H1 (cell line): ENCODE data around the gene ENOX2. TPM values are rescaled to one million over a fixed set of nuclear protein-coding genes. Genes with fewer than 3 reads are reported as not detected.

Experiments
- CTCF ChIA-PET: fragments of 300-600 bp; sonication (Branson Sonifier 250); formaldehyde crosslinking; loops from one replicate; lab custom pipeline; 2021; ENCODE audit not compliant: partially characterized antibody; lab: Charles Lee
- POLR2A ChIA-PET: fragments of 300-600 bp; sonication (Branson Sonifier 250); formaldehyde crosslinking; loops from one replicate; lab custom pipeline; 2021; ENCODE audit warnings: inconsistent platforms; ENCODE audit not compliant: partially characterized antibody; lab: Charles Lee
- DNase-seq, 2 experiments: peaks; one replicate each; pipeline versions ENCODE4 v3.0.0 to v3.0.0-alpha.2; 2010 to 2022; ENCODE audit warnings: low spot score in 2 of 2, low read depth in 1 of 2, mixed read lengths in 1 of 2
- FAIRE-seq: peaks from 2 replicates; lab custom pipeline; 2011; peaks lifted over from hg19 to GRCh38; lab: Jason Lieb, UNC
- H2AFZ ChIP-seq: 2 replicates; pipeline ENCODE4 v1.8.1; 2012; ENCODE audit warnings: low read length, inconsistent platforms
- H2AK5ac ChIP-seq: 2 replicates; pipeline ENCODE4 v1.6.1; 2013; ENCODE audit warnings: low read depth, low read length
- H2BK120ac ChIP-seq: replicated peaks from 2 replicates; pipeline ENCODE3; 2013; ENCODE audit warnings: low read depth, low read length, inconsistent platforms
- H2BK12ac ChIP-seq: 2 replicates; pipeline ENCODE4 v1.6.1; 2013; ENCODE audit warnings: low read depth, low read length
- H2BK15ac ChIP-seq: 2 replicates; pipeline ENCODE4 v1.6.1; 2013; ENCODE audit warnings: low read length
- H2BK20ac ChIP-seq: 2 replicates; pipeline ENCODE4 v1.6.1; 2013; ENCODE audit warnings: low read length
- H2BK5ac ChIP-seq: 2 replicates; pipeline ENCODE4 v1.6.1; 2013; ENCODE audit warnings: low read depth, low read length
- H3K14ac ChIP-seq: 2 replicates; pipeline ENCODE4 v1.6.1; 2013; ENCODE audit warnings: inconsistent platforms; ENCODE audit not compliant: insufficient read length
- H3K18ac ChIP-seq: 2 replicates; pipeline ENCODE4 v1.6.1; 2013; ENCODE audit warnings: low read length; ENCODE audit errors: extremely low read depth
- H3K23ac ChIP-seq: 2 replicates; pipeline ENCODE4 v1.6.1; 2013; ENCODE audit warnings: inconsistent platforms; ENCODE audit not compliant: insufficient read length
- H3K23me2 ChIP-seq: 2 replicates; pipeline ENCODE4 v1.6.1; 2013; ENCODE audit warnings: low read depth, low read length
- H3K27ac ChIP-seq: 2 replicates; pipeline ENCODE4 v1.6.1; 2011; ENCODE audit warnings: low read depth, low read length, inconsistent platforms
- H3K27me3 ChIP-seq, 4 experiments: replicated peaks in 1 of 4; 1 replicate in 1 of 4; 2 replicates in 3 of 4; pipeline versions ENCODE4 v1.6.1 to v1.8.1; 2011 to 2013; ENCODE audit warnings: low read length in 3 of 4, mild to moderate bottlenecking in 3 of 4, inconsistent platforms in 2 of 4, mixed read lengths in 2 of 4, moderate library complexity in 1 of 4; ENCODE audit not compliant: control insufficient read depth in 3 of 4, insufficient read depth in 3 of 4; ENCODE audit errors: extremely low read depth in 1 of 4
- H3K36me3 ChIP-seq, 4 experiments: 2 replicates each; pipeline versions ENCODE4 v1.6.1 to v1.8.1; 2011 to 2013; ENCODE audit warnings: mild to moderate bottlenecking in 4 of 4, low read length in 3 of 4, moderate library complexity in 2 of 4, control low read depth in 1 of 4, inconsistent platforms in 1 of 4; ENCODE audit not compliant: insufficient read depth in 4 of 4, control insufficient read depth in 2 of 4
- H3K4ac ChIP-seq: replicated peaks from 2 replicates; pipeline ENCODE3; 2013; ENCODE audit warnings: low read length, low read depth, mixed read lengths, inconsistent platforms; ENCODE audit not compliant: insufficient read length
- H3K4me1 ChIP-seq, 4 experiments: replicated peaks in 1 of 4; 1 replicate in 1 of 4; 2 replicates in 3 of 4; pipeline versions ENCODE4 v1.6.1 to v1.8.1; 2011 to 2013; ENCODE audit warnings: low read length in 3 of 4, inconsistent platforms in 2 of 4, mixed read lengths in 1 of 4; ENCODE audit not compliant: insufficient read depth in 4 of 4, control insufficient read depth in 3 of 4
- H3K4me2 ChIP-seq, 2 experiments: 2 replicates each; pipeline versions ENCODE4 v1.6.1 to v1.8.1; 2011 to 2013; ENCODE audit warnings: low read depth in 2 of 2, low read length in 2 of 2, control low read depth in 1 of 2, inconsistent platforms in 1 of 2, mild to moderate bottlenecking in 1 of 2; ENCODE audit not compliant: insufficient read depth in 1 of 2
- H3K4me3 ChIP-seq, 4 experiments: fragments of 200-600, 300-600 bp in 1 of 4; sonication (generic), shearing (Covaris generic), sonication (Bioruptor Twin) in 1 of 4; 2 replicates each; pipeline versions ENCODE4 v1.5.1 to v1.8.1; 2011 to 2016; ENCODE audit warnings: low read length in 4 of 4, low read depth in 3 of 4, control low read depth in 2 of 4, inconsistent platforms in 2 of 4, mild to moderate bottlenecking in 2 of 4, mixed read lengths in 1 of 4, moderate library complexity in 1 of 4; ENCODE audit not compliant: insufficient read depth in 2 of 4; ENCODE audit errors: extremely low read depth in 1 of 4
- H3K56ac ChIP-seq: replicated peaks from 2 replicates; pipeline ENCODE3; 2013; ENCODE audit warnings: low read depth, mild to moderate bottlenecking, mixed read lengths, low read length, inconsistent platforms; ENCODE audit not compliant: insufficient read length
- H3K79me1 ChIP-seq: 2 replicates; pipeline ENCODE4 v1.6.1; 2013; ENCODE audit warnings: low read depth, low read length, control low read depth
- H3K79me2 ChIP-seq, 2 experiments: 2 replicates each; pipeline versions ENCODE4 v1.6.1 to v1.8.1; 2012 to 2013; ENCODE audit warnings: low read length in 2 of 2, mild to moderate bottlenecking in 2 of 2, inconsistent platforms in 1 of 2; ENCODE audit not compliant: insufficient read depth in 2 of 2, control insufficient read depth in 1 of 2
- H3K9ac ChIP-seq, 4 experiments: replicated peaks in 1 of 4; 1 replicate in 1 of 4; 2 replicates in 3 of 4; pipeline versions ENCODE4 v1.6.1 to v1.8.1; 2011 to 2013; ENCODE audit warnings: low read depth in 3 of 4, low read length in 3 of 4, control low read depth in 2 of 4, mild to moderate bottlenecking in 2 of 4, moderate library complexity in 2 of 4, inconsistent platforms in 1 of 4; ENCODE audit errors: extremely low read depth in 1 of 4
- H3K9me3 ChIP-seq, 2 experiments: 2 replicates each; pipeline versions ENCODE4 v1.6.1 to v1.8.1; 2012 to 2013; ENCODE audit warnings: mild to moderate bottlenecking in 2 of 2, moderate library complexity in 2 of 2, control low read depth in 1 of 2, inconsistent platforms in 1 of 2, low read depth in 1 of 2, low read length in 1 of 2, mixed read lengths in 1 of 2; ENCODE audit not compliant: insufficient read depth in 2 of 2
- H4K20me1 ChIP-seq, 2 experiments: replicated peaks in 1 of 2; 2 replicates each; pipeline versions ENCODE3 to v1.8.1; 2011 to 2013; ENCODE audit warnings: inconsistent platforms in 2 of 2, low read length in 2 of 2, mild to moderate bottlenecking in 1 of 2; ENCODE audit not compliant: insufficient read depth in 2 of 2, control insufficient read depth in 1 of 2
- H4K5ac ChIP-seq: 2 replicates; pipeline ENCODE4 v1.6.1; 2013; ENCODE audit warnings: low read length, low read depth, mixed read lengths, inconsistent platforms; ENCODE audit not compliant: insufficient read length
- H4K8ac ChIP-seq: 2 replicates; pipeline ENCODE4 v1.8.0; 2013; ENCODE audit warnings: mild to moderate bottlenecking, moderate library complexity, low read length, inconsistent platforms; ENCODE audit not compliant: insufficient read depth; ENCODE audit errors: extremely low read depth
- H4K91ac ChIP-seq: replicated peaks from 2 replicates; pipeline ENCODE3; 2013; ENCODE audit warnings: low read length, mixed read lengths, inconsistent platforms; ENCODE audit not compliant: insufficient read length
- ATF3 ChIP-seq: IDR thresholded peaks from 2 replicates; pipeline ENCODE4 v1.6.1; 2011; ENCODE audit warnings: low read depth, mild to moderate bottlenecking, low read length; ENCODE audit not compliant: insufficient read depth
- FOSL1 ChIP-seq: IDR thresholded peaks from 2 replicates; pipeline ENCODE4 v1.6.1; 2011; ENCODE audit warnings: mild to moderate bottlenecking, low read depth, low read length, moderate library complexity; ENCODE audit not compliant: insufficient read depth
- PHF8 ChIP-seq: fragments of 200-600 bp; sonication (generic); conservative IDR thresholded peaks from 2 replicates; pipeline ENCODE4 v1.7.1; 2012; ENCODE audit warnings: low read depth, mild to moderate bottlenecking, inconsistent platforms, low read length, moderate library complexity
- SP1 ChIP-seq: IDR thresholded peaks from 2 replicates; pipeline ENCODE4 v1.6.1; 2011; ENCODE audit warnings: low read depth, low read length
- TCF12 ChIP-seq: IDR thresholded peaks from 2 replicates; pipeline ENCODE4 v1.6.1; 2011; ENCODE audit warnings: low read depth, mild to moderate bottlenecking, low read length
- WGBS, 2 experiments: shearing (Covaris generic) in 1 of 2; methylation state at CpG; one replicate each; pipeline versions ENCODE4 v1.1.6 to v1.1.7; 2013 to 2015; ENCODE audit warnings: low lambda C conversion rate in 2 of 2, mixed read lengths in 2 of 2, inconsistent platforms in 1 of 2, low coverage in 1 of 2, missing lambda C conversion rate in 1 of 2; ENCODE audit not compliant: insufficient replicate concordance in 2 of 2, insufficient coverage in 1 of 2, insufficient read length in 1 of 2; ENCODE audit errors: extremely low coverage in 1 of 2, missing lambda C conversion rate in 1 of 2; 5-methylcytosine and 5-hydroxymethylcytosine counted together
- polyA plus RNA-seq, 7 experiments: library from polyadenylated mRNA; depleted of rRNA in 3 of 7; stranded (reverse) in 5 of 7; unstranded in 2 of 7; fragments of >200 nt in 5 of 7; fragments of 200-250 nt in 2 of 7; gene quantifications; 1 replicate in 5 of 7; 2 replicates in 1 of 7; 4 replicates in 1 of 7; pipeline versions ENCODE4 v1.2.1 to v1.2.3, GENCODE V29; 2011 to 2013; ENCODE audit warnings: missing spikeins in 2 of 7, mixed read lengths in 2 of 7
- total RNA-seq: library from RNA; stranded (reverse); fragmentation: NEBNext Ultra II Directional; extraction: Animal tissue kit (Norgen Biotek cat#: 25700); gene quantifications from 2 replicates; pipeline ENCODE4 v1.2.1, GENCODE V29; 2021

Gene ENOX2
- total and polyA plus RNA-seq, 2 of the 8 experiments (the other 6 are each of a cell fraction or from before 2014, with no cell fraction given): 4.5 to 12.3 TPM

DNA sequence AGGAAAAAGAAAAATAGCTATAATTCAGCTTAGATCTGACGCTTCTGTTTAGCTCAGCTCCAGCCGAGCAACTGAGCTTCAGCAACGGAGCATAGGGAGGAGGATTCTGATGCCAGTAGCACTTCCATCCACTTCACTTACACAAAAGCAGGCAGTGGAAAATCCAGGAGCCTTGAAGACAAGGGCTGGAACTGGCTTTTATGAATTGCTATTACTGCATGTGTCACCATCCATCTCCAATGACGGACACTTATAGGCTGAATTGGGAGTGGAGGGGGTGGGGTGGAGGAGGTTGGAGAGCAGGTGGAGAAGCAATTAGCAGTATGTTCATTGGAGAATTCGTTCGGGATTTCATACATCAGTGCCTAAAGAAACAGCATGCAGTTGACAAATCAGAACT lies 15.6 kb downstream of the ENOX2 start:
- Histone ChIP-seq H2BK120ac (no peak overlapping the region), H3K4me1 (no peaks in the 10 kb centered on the region), H4K5ac (no peak overlapping the region), H2BK15ac (no peak overlapping the region), H3K23ac (no peak overlapping the region), H4K20me1 (peaks cover 0 to under 1% of the 10 kb centered on the region in 2 experiments), H3K9me3 (no peaks in the 10 kb centered on the region), H3K4me2 (no peak overlapping the region), H2BK12ac (no peak overlapping the region), H2BK20ac (no peak overlapping the region), H4K91ac (no peak overlapping the region), H3K18ac (no peak overlapping the region), H3K36me3 (no peaks in the 10 kb centered on the region), H3K4me3 (no peak overlapping the region), H3K79me2 (no peaks in the 10 kb centered on the region), H3K27me3 (no peaks in the 10 kb centered on the region), H2BK5ac (no peak overlapping the region)
- FAIRE-seq: no peak
- 89% methylated on average over 5 of the region's 6 CpGs; no CpG with 5 or more reads in 1 of the 2 experiments for WGBS, 2 experiments
- CTCF ChIA-PET: interaction anchor here (1.0 kb wide), 1 partner anchor 312 kb away, joined by 4 read pairs; no protein-coding TSS in a partner anchor
- POLR2A ChIA-PET: no interaction called here
- TF ChIP-seq FOSL1 (no peak), PHF8 (no peak), ATF3 (no peak), SP1 (no peak), TCF12 (no peak)
- TF ChIP-seq, all 59 proteins: peak for 0
- no peak for DNase-seq
- Histone ChIP-seq H3K27ac (no peak overlapping the region), H4K8ac (no peak overlapping the region), H2AFZ (no peak overlapping the region), H3K79me1 (no peaks in the 10 kb centered on the region), H3K14ac (no peak overlapping the region), H2AK5ac (no peak overlapping the region), H3K4ac (no peak overlapping the region), H3K23me2 (no peaks in the 10 kb centered on the region), H3K9ac (no peak overlapping the region), H3K56ac (no peak overlapping the region)
